IMR-90 (cell line): Measurements from ENCODE around the gene CELSR1. TPM values are rescaled to one million over a fixed set of nuclear protein-coding genes. Genes with fewer than 3 reads are reported as not detected.

Source experiments
- ATAC-seq: fragments of 200-7000 bp; cut with Tn5 transposase; 2 replicates; pipeline ENCODE4 v1.9.1; 2020; ENCODE audit warnings: low read depth, mild to moderate bottlenecking, moderate library complexity
- BruUV-seq: library from RNA; stranded (reverse); fragments of 400-500 nt; replicated peaks from 2 replicates; lab custom pipeline; 2021; lab: Mats Ljungman, UMichigan
- CTCF ChIA-PET: fragments of 300-600 bp; formaldehyde crosslinking; extraction: SDS; loops from one replicate; lab custom pipeline; 2021; ENCODE audit warnings: antibody characterized with exemption; lab: Yijun Ruan, JAX
- POLR2A ChIA-PET: fragments of 300-600 bp; sonication (Branson Sonifier 250); formaldehyde crosslinking; loops from one replicate; lab custom pipeline; 2022; ENCODE audit warnings: antibody characterized with exemption; ENCODE audit not compliant: unreplicated experiment; lab: Charles Lee
- DNase-seq: peaks from one replicate; pipeline ENCODE4 v3.0.0; 2013
- H2AFZ ChIP-seq: replicated peaks from 2 replicates; pipeline ENCODE3; 2013; ENCODE audit warnings: low read length, mild to moderate bottlenecking; ENCODE audit not compliant: poor library complexity
- H2AK5ac ChIP-seq: 2 replicates; pipeline ENCODE4 v1.6.1; 2013; ENCODE audit warnings: low read depth, low read length, inconsistent platforms
- H2AK9ac ChIP-seq: replicated peaks from 2 replicates; pipeline ENCODE3; 2013; ENCODE audit warnings: mild to moderate bottlenecking, low read depth, low read length, moderate library complexity; ENCODE audit not compliant: poor library complexity
- H2BK120ac ChIP-seq: 2 replicates; pipeline ENCODE4 v1.6.1; 2013; ENCODE audit warnings: low read depth, low read length, inconsistent platforms
- H2BK15ac ChIP-seq: 3 replicates; pipeline ENCODE4 v1.6.1; 2013; ENCODE audit warnings: low read depth, low read length, inconsistent platforms
- H2BK20ac ChIP-seq: 2 replicates; pipeline ENCODE4 v1.6.1; 2013; ENCODE audit warnings: low read depth, mild to moderate bottlenecking, inconsistent platforms, low read length, moderate library complexity
- H2BK5ac ChIP-seq: 2 replicates; pipeline ENCODE4 v1.6.1; 2013; ENCODE audit warnings: mild to moderate bottlenecking, low read depth, low read length, inconsistent platforms; ENCODE audit not compliant: poor library complexity, severe bottlenecking
- H3K14ac ChIP-seq: replicated peaks from 2 replicates; pipeline ENCODE4 v1.6.1; 2013; ENCODE audit warnings: low read depth, low read length, inconsistent platforms
- H3K18ac ChIP-seq: 2 replicates; pipeline ENCODE4 v1.6.1; 2013; ENCODE audit warnings: low read depth, low read length, control low read depth
- H3K23ac ChIP-seq: 2 replicates; pipeline ENCODE4 v1.6.1; 2013; ENCODE audit warnings: low read depth, low read length, inconsistent platforms
- H3K27ac ChIP-seq: 2 replicates; pipeline ENCODE4 v1.5.1; 2013; ENCODE audit warnings: mild to moderate bottlenecking, control low read depth, low read length; ENCODE audit not compliant: insufficient read depth
- H3K27me3 ChIP-seq: 2 replicates; pipeline ENCODE4 v1.6.1; 2013; ENCODE audit warnings: low read length; ENCODE audit not compliant: control insufficient read depth, insufficient read depth
- H3K36me3 ChIP-seq: 2 replicates; pipeline ENCODE4 v1.6.1; 2013; ENCODE audit warnings: low read length, mixed read lengths; ENCODE audit not compliant: control insufficient read depth, insufficient read depth
- H3K4ac ChIP-seq: 2 replicates; pipeline ENCODE4 v1.6.1; 2013; ENCODE audit warnings: low read depth, low read length, inconsistent platforms
- H3K4me1 ChIP-seq: 2 replicates; pipeline ENCODE4 v1.6.1; 2013; ENCODE audit warnings: low read length, mixed read lengths; ENCODE audit not compliant: control insufficient read depth, insufficient read depth
- H3K4me2 ChIP-seq: 2 replicates; pipeline ENCODE4 v1.6.1; 2013; ENCODE audit warnings: low read depth, mild to moderate bottlenecking, control low read depth, low read length, moderate library complexity
- H3K4me3 ChIP-seq: 2 replicates; pipeline ENCODE4 v1.5.1; 2013; ENCODE audit warnings: low read depth, mild to moderate bottlenecking, control low read depth, low read length, moderate library complexity; ENCODE audit not compliant: insufficient read depth
- H3K56ac ChIP-seq: 2 replicates; pipeline ENCODE4 v1.6.1; 2013; ENCODE audit warnings: low read length, inconsistent platforms; ENCODE audit not compliant: insufficient read depth; ENCODE audit errors: extremely low read depth
- H3K79me1 ChIP-seq, 2 experiments: 2 replicates each; pipeline ENCODE4 v1.6.1; 2013; ENCODE audit warnings: low read length in 2 of 2, inconsistent platforms in 1 of 2, low read depth in 1 of 2
- H3K9ac ChIP-seq: 2 replicates; pipeline ENCODE4 v1.6.1; 2013; ENCODE audit warnings: low read depth, low read length, control low read depth
- H3K9me1 ChIP-seq: 2 replicates; pipeline ENCODE4 v1.6.1; 2013; ENCODE audit warnings: low read length, inconsistent platforms; ENCODE audit not compliant: insufficient read depth
- H3K9me3 ChIP-seq: 2 replicates; pipeline ENCODE4 v1.6.1; 2013; ENCODE audit warnings: low read length; ENCODE audit not compliant: control insufficient read depth, insufficient read depth
- H4K20me1 ChIP-seq: 2 replicates; pipeline ENCODE4 v1.6.1; 2013; ENCODE audit warnings: low read length, inconsistent platforms; ENCODE audit not compliant: insufficient read depth
- H4K5ac ChIP-seq: 2 replicates; pipeline ENCODE4 v1.6.1; 2013; ENCODE audit warnings: mild to moderate bottlenecking, low read depth, low read length, control low read depth
- H4K8ac ChIP-seq, 2 experiments: 2 replicates each; pipeline ENCODE4 v1.6.1; 2013; ENCODE audit warnings: low read depth in 2 of 2, low read length in 2 of 2, control low read depth in 1 of 2, inconsistent platforms in 1 of 2
- H4K91ac ChIP-seq: 2 replicates; pipeline ENCODE4 v1.6.1; 2013; ENCODE audit warnings: low read depth, low read length, inconsistent platforms; ENCODE audit not compliant: insufficient read depth
- BHLHE40 ChIP-seq: fragments of 150-350 bp; IDR thresholded peaks from 2 replicates; pipeline ENCODE4 v1.6.1; 2016; ENCODE audit warnings: mild to moderate bottlenecking, low read depth, low read length
- CEBPB ChIP-seq: IDR thresholded peaks from 2 replicates; pipeline ENCODE4 v1.6.1; 2012; ENCODE audit warnings: low read depth, low read length, improper control_type of control experiment
- CHD1 ChIP-seq: IDR thresholded peaks from 2 replicates; pipeline ENCODE4 v1.6.1; 2012; ENCODE audit warnings: low read depth, low read length, improper control_type of control experiment
- CTCF ChIP-seq: conservative IDR thresholded peaks from 2 replicates; pipeline ENCODE4 v1.5.1; 2012; ENCODE audit warnings: mild to moderate bottlenecking, low read depth, low read length, improper control_type of control experiment
- ELK1 ChIP-seq: fragments of 150-350 bp; IDR thresholded peaks from 2 replicates; pipeline ENCODE4 v1.6.1; 2016; ENCODE audit warnings: low read depth, mild to moderate bottlenecking, low read length, moderate library complexity, borderline replicate concordance
- FOS ChIP-seq: fragments of 150-350 bp; IDR thresholded peaks from 2 replicates; pipeline ENCODE4 v1.6.1; 2016; ENCODE audit warnings: low read depth, low read length
- MAFK ChIP-seq: IDR thresholded peaks from 2 replicates; pipeline ENCODE4 v1.6.1; 2012; ENCODE audit warnings: low read depth, low read length, improper control_type of control experiment
- MAZ ChIP-seq: IDR thresholded peaks from 2 replicates; pipeline ENCODE4 v1.6.1; 2012; ENCODE audit warnings: low read depth, mild to moderate bottlenecking, low read length, improper control_type of control experiment, moderate library complexity, borderline replicate concordance
- MXI1 ChIP-seq: IDR thresholded peaks from 2 replicates; pipeline ENCODE4 v1.6.1; 2012; ENCODE audit warnings: low read depth, mild to moderate bottlenecking, low read length, moderate library complexity, borderline replicate concordance
- NFE2L2 ChIP-seq: fragments of 150-350 bp; IDR thresholded peaks from 2 replicates; pipeline ENCODE4 v1.6.1; 2016; ENCODE audit warnings: low read depth, mild to moderate bottlenecking, low read length
- POLR2A ChIP-seq: IDR thresholded peaks from 2 replicates; pipeline ENCODE4 v1.6.1; 2012; ENCODE audit warnings: mild to moderate bottlenecking, low read depth, low read length
- RAD21 ChIP-seq: IDR thresholded peaks from 2 replicates; pipeline ENCODE4 v1.6.1; 2012; ENCODE audit warnings: low read length, improper control_type of control experiment
- RCOR1 ChIP-seq: IDR thresholded peaks from 2 replicates; pipeline ENCODE4 v1.6.1; 2012; ENCODE audit warnings: mild to moderate bottlenecking, low read length, improper control_type of control experiment; ENCODE audit not compliant: insufficient replicate concordance
- RFX5 ChIP-seq: IDR thresholded peaks from 2 replicates; pipeline ENCODE4 v1.8.0; 2012; ENCODE audit warnings: low read depth, mild to moderate bottlenecking, low read length, moderate library complexity
- SMC3 ChIP-seq: fragments of 150-350 bp; IDR thresholded peaks from 2 replicates; pipeline ENCODE4 v1.6.1; 2016; ENCODE audit warnings: low read depth, mild to moderate bottlenecking, antibody characterized with exemption, low read length, moderate library complexity
- USF2 ChIP-seq: fragments of 150-350 bp; IDR thresholded peaks from 2 replicates; pipeline ENCODE4 v1.6.1; 2017; ENCODE audit warnings: mild to moderate bottlenecking, antibody characterized with exemption, low read length, low read depth
- WGBS, 2 experiments: methylation state at CpG; one replicate each; pipeline versions ENCODE4 v1.1.5 to v1.1.7; 2013; ENCODE audit warnings: missing lambda C conversion rate in 2 of 2; ENCODE audit not compliant: insufficient read length in 1 of 2; ENCODE audit errors: extremely low coverage in 2 of 2; 5-methylcytosine and 5-hydroxymethylcytosine counted together
- dilution Hi-C: fragments of 300-500 bp; cut with HindIII; formaldehyde crosslinking; loops from one replicate; pipeline ENCODE4 v1.14.3; 2018; ENCODE audit warnings: low sequenced_read_pairs; ENCODE audit not compliant: unreplicated experiment
- in situ Hi-C: fragments of 300-500 bp; cut with MboI; formaldehyde crosslinking; loops from 3 replicates; pipeline ENCODE4 v1.14.3; 2019; ENCODE audit warnings: low sequenced_read_pairs, inconsistent platforms, mixed read lengths
- intact Hi-C: fragments of 100-400 bp; cut with micrococcal nuclease; formaldehyde crosslinking; loops from 2 replicates; pipeline ENCODE4 v1.10.0; 2022
- polyA plus RNA-seq, 3 experiments: library from polyadenylated mRNA; depleted of rRNA; stranded (reverse); fragments of >200 nt; gene quantifications; 2 replicates each; pipeline ENCODE4 v1.2.3, GENCODE V29; 2012; ENCODE audit warnings: low replicate concordance in 1 of 3
- total RNA-seq: library from RNA; depleted of rRNA; stranded (reverse); fragments of >200 nt; gene quantifications from 2 replicates; pipeline ENCODE4 v1.2.3, GENCODE V29; 2012

CELSR1 gene
- total and polyA plus RNA-seq, 2 of the 4 experiments (the other 2 are of a cell fraction), result 0.36 to 0.82 TPM

- H3K9ac ChIP-seq, result no peak overlapping the region
- H3K4me1 ChIP-seq, result no peaks in the 10 kb centered on the region
- peaks cover 5% of the 10 kb centered on the region; the same call in 1 of the 2 replicates for H3K27me3 ChIP-seq
- no peaks in the 10 kb centered on the region for H3K79me1 ChIP-seq
- no peak overlapping the region for H3K27ac ChIP-seq
- DNase-seq (no peak), ATAC-seq (no peak)
- no TSS peak for BruUV-seq
- no peak overlapping the region for H3K4ac ChIP-seq
- no peak overlapping the region for H3K4me3 ChIP-seq
- H2BK5ac ChIP-seq, result no peak overlapping the region
- WGBS, 2 experiments, result 83% methylated on average over 10 of the region's 15 CpGs; no CpG with 5 or more reads in 1 of the 2 experiments
- no peaks in the 10 kb centered on the region for H4K20me1 ChIP-seq
- H2AK9ac ChIP-seq, result no peak overlapping the region
- no peak overlapping the region for H2AK5ac ChIP-seq
- intact Hi-C loops, result no loop called here
- H4K8ac ChIP-seq, result no peak overlapping the region
- TF ChIP-seq MAFK, result no peak
- TF ChIP-seq CHD1, result no peak
- no peak for TF ChIP-seq BHLHE40
- TF ChIP-seq CEBPB, result no peak
- no peak for TF ChIP-seq ELK1
- no peak for TF ChIP-seq CTCF
- no peak for TF ChIP-seq RCOR1
- TF ChIP-seq SMC3, result no peak
- TF ChIP-seq MXI1, result no peak
- no peak for TF ChIP-seq FOS
- no peak for TF ChIP-seq USF2
- TF ChIP-seq NFE2L2, result no peak
- no peak for TF ChIP-seq POLR2A
- no peak for TF ChIP-seq RFX5
- no peak for TF ChIP-seq RAD21
- no peak for TF ChIP-seq MAZ
- ChIA-PET CTCF (no interaction called here), POLR2A (no interaction called here)
- dilution Hi-C loops, result no loop called here
- H3K9me1 ChIP-seq, result no peaks in the 10 kb centered on the region
- H2BK15ac ChIP-seq, result no peak overlapping the region
- H3K23ac ChIP-seq, result no peak overlapping the region
- no peak overlapping the region for H3K14ac ChIP-seq
- no peak overlapping the region for H2BK20ac ChIP-seq
- H3K4me2 ChIP-seq, result no peak overlapping the region
- peaks cover 2% of the 10 kb centered on the region; the same call in 1 of the 2 replicates for H3K36me3 ChIP-seq
- in situ Hi-C loops, result no loop called here
- no peak overlapping the region for H2BK120ac ChIP-seq
- H4K91ac ChIP-seq, result no peak overlapping the region
- no peak overlapping the region for H2AFZ ChIP-seq
- no peaks in the 10 kb centered on the region for H3K9me3 ChIP-seq
- H3K56ac ChIP-seq, result no peak overlapping the region
- H3K18ac ChIP-seq, result no peak overlapping the region
- H4K5ac ChIP-seq, result no peak overlapping the region
Observed at GRCh38 chr22:46362934-46363515, 174.4 kb downstream of the CELSR1 start.
